Thyroid gland (tissue), 4 donors: Measurements from ENCODE around the gene KCNMA1.
"Not testable (repeated sequence)": the region's sequence is repeated elsewhere in the genome, so short reads cannot be mapped to it uniquely, and the experiment has no call there.

Experiments
- CTCF ChIP-seq, 6 experiments: fragments of 200-600 bp in 3 of 6; fragments of 450-650 bp in 3 of 6; sonication (generic) in 3 of 6; IDR thresholded peaks; one replicate each; pipeline ENCODE4 v1.5.1; 2016 to 2019; ENCODE audit warnings: antibody characterized with exemption in 6 of 6, mild to moderate bottlenecking in 2 of 6, inconsistent platforms in 1 of 6, moderate library complexity in 1 of 6
- POLR2A ChIP-seq, 2 donors: fragments of 450-650 bp; IDR thresholded peaks; one replicate each; pipeline ENCODE4 v1.6.1; 2017; ENCODE audit warnings: antibody characterized with exemption in 2 of 2, mild to moderate bottlenecking in 2 of 2, moderate library complexity in 1 of 2

DNA sequence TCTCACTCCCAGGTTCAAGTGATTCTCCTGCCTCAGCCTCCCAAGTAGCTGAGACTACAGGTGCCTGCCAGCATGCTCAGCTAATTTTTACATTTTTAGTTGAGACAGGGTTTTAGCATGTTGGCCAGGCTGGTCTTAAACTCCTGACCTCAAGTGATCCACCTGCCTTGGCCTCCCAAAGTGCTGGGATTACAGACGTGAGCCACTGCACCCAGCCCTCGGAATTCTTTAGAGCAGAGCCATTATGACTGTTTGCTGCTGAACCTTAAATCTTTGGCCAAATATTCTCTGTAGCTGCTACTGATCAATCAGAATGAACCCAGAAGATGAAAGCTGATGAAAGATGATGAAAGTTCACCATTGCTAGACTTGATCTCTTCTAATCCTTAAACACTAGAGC lies 249.9 kb downstream of the KCNMA1 start:
- TF ChIP-seq CTCF, POLR2A (IDR thresholded peaks at IDR 0.05): not testable (repeated sequence)
